Mucosa of stomach (tissue), 1 donor: Measurements from ENCODE around the gene DPM2.
A peak's percentile ranks its signal among the peaks of the same experiment; 100 is the strongest.

Source experiments
- H3K27me3 ChIP-seq: one replicate; pipeline ENCODE4 v1.7.0; 2013; ENCODE audit warnings: mild to moderate bottlenecking, low read length; ENCODE audit not compliant: control insufficient read depth, insufficient read depth
- H3K36me3 ChIP-seq: one replicate; pipeline ENCODE4 v1.7.0; 2013; ENCODE audit warnings: low read length; ENCODE audit not compliant: control insufficient read depth, insufficient read depth
- H3K4me1 ChIP-seq: one replicate; pipeline ENCODE4 v1.7.0; 2013; ENCODE audit warnings: mild to moderate bottlenecking, low read length; ENCODE audit not compliant: control insufficient read depth, insufficient read depth
- H3K4me3 ChIP-seq: one replicate; pipeline ENCODE4 v1.7.0; 2013; ENCODE audit warnings: low read length
- H3K9ac ChIP-seq: one replicate; pipeline ENCODE4 v1.7.0; 2013; ENCODE audit warnings: mild to moderate bottlenecking, low read length, moderate library complexity
- H3K9me3 ChIP-seq: one replicate; pipeline ENCODE4 v1.7.0; 2013; ENCODE audit warnings: mild to moderate bottlenecking, low read length, moderate library complexity; ENCODE audit not compliant: control insufficient read depth
- donor health status: Pancreatic carcinoma.

The DPM2 gene

GRCh38 chr9:127970401-127971313 is 33.0 kb upstream of the DPM2 start:
- Histone ChIP-seq H3K9me3 (no peaks in the 10 kb centered on the region), H3K9ac (no peak overlapping the region), H3K4me1 (peaks cover 99% of the 10 kb centered on the region), H3K27me3 (no peaks in the 10 kb centered on the region), H3K4me3 (no peak overlapping the region), H3K36me3 (peaks cover 4% of the 10 kb centered on the region)

GRCh38 chr9:127968700-127969383 is 31.2 kb upstream of the DPM2 start:
- Histone ChIP-seq H3K36me3 (peaks cover 4% of the 10 kb centered on the region), H3K4me3 (no peak overlapping the region), H3K9ac (peak overlapping the region; percentile 34), H3K4me1 (peaks cover 99% of the 10 kb centered on the region), H3K9me3 (no peaks in the 10 kb centered on the region), H3K27me3 (no peaks in the 10 kb centered on the region)

GRCh38 chr9:127968042-127968441 is 30.4 kb upstream of the DPM2 start:
- peak overlapping the region; percentile 44 for H3K9ac ChIP-seq
- peaks cover 4% of the 10 kb centered on the region for H3K36me3 ChIP-seq
- H3K27me3 ChIP-seq, result no peaks in the 10 kb centered on the region
- no peaks in the 10 kb centered on the region for H3K9me3 ChIP-seq
- H3K4me3 ChIP-seq, result no peak overlapping the region
- H3K4me1 ChIP-seq, result peaks cover 99% of the 10 kb centered on the region

- H3K27me3 ChIP-seq, result no peaks in the 10 kb centered on the region
- peaks cover 4% of the 10 kb centered on the region for H3K36me3 ChIP-seq
- H3K9ac ChIP-seq, result peak overlapping the region; percentile 44
- no peak overlapping the region for H3K4me3 ChIP-seq
- H3K4me1 ChIP-seq, result peaks cover 98% of the 10 kb centered on the region
- H3K9me3 ChIP-seq, result no peaks in the 10 kb centered on the region
Observed at GRCh38 chr9:127967151-127967809, 29.6 kb upstream of the DPM2 start.

GRCh38 chr9:127966416-127967150 is 28.9 kb upstream of the DPM2 start:
- peak overlapping the region; percentile 50 for H3K9ac ChIP-seq
- H3K27me3 ChIP-seq, result no peaks in the 10 kb centered on the region
- no peaks in the 10 kb centered on the region for H3K9me3 ChIP-seq
- peaks cover 97% of the 10 kb centered on the region for H3K4me1 ChIP-seq
- H3K36me3 ChIP-seq, result peaks cover 4% of the 10 kb centered on the region
- no peak overlapping the region for H3K4me3 ChIP-seq

- no peak overlapping the region for H3K4me3 ChIP-seq
Observed at GRCh38 chr9:127965953-127966352, 28.3 kb upstream of the DPM2 start.

GRCh38 chr9:127963359-127964064 is 25.9 kb upstream of the DPM2 start:
- no peak overlapping the region for H3K4me3 ChIP-seq
- H3K36me3 ChIP-seq, result peaks cover 4% of the 10 kb centered on the region
- peaks cover 86% of the 10 kb centered on the region for H3K4me1 ChIP-seq
- H3K9me3 ChIP-seq, result no peaks in the 10 kb centered on the region
- no peaks in the 10 kb centered on the region for H3K27me3 ChIP-seq
- H3K9ac ChIP-seq, result no peak overlapping the region

More at GRCh38 chr9:127965953-127966352, 28.3 kb upstream of the DPM2 start:
- H3K36me3 ChIP-seq, result peaks cover 4% of the 10 kb centered on the region
- no peaks in the 10 kb centered on the region for H3K9me3 ChIP-seq
- peaks cover 98% of the 10 kb centered on the region for H3K4me1 ChIP-seq
- peak overlapping the region; percentile 50 for H3K9ac ChIP-seq
- no peaks in the 10 kb centered on the region for H3K27me3 ChIP-seq

- H3K4me3 ChIP-seq, result no peak overlapping the region
- no peaks in the 10 kb centered on the region for H3K27me3 ChIP-seq
- H3K9me3 ChIP-seq, result no peaks in the 10 kb centered on the region
- no peak overlapping the region for H3K9ac ChIP-seq
- H3K4me1 ChIP-seq, result peaks cover 80% of the 10 kb centered on the region
- peaks cover under 1% of the 10 kb centered on the region for H3K36me3 ChIP-seq
Observed at GRCh38 chr9:127963041-127963358, 25.3 kb upstream of the DPM2 start.

GRCh38 chr9:127962278-127962677 is 24.6 kb upstream of the DPM2 start:
- peaks cover 79% of the 10 kb centered on the region for H3K4me1 ChIP-seq
- H3K9ac ChIP-seq, result no peak overlapping the region

GRCh38 chr9:127961613-127962155 is 24.0 kb upstream of the DPM2 start:
- Histone ChIP-seq H3K36me3 (no peaks in the 10 kb centered on the region), H3K4me3 (no peak overlapping the region), H3K9me3 (no peaks in the 10 kb centered on the region), H3K9ac (no peak overlapping the region), H3K27me3 (no peaks in the 10 kb centered on the region), H3K4me1 (peaks cover 79% of the 10 kb centered on the region)

More at GRCh38 chr9:127962278-127962677, 24.6 kb upstream of the DPM2 start:
- Histone ChIP-seq H3K36me3 (no peaks in the 10 kb centered on the region), H3K27me3 (no peaks in the 10 kb centered on the region), H3K4me3 (no peak overlapping the region), H3K9me3 (no peaks in the 10 kb centered on the region)

GRCh38 chr9:127961155-127961490 is 23.5 kb upstream of the DPM2 start:
- peak overlapping the region; percentile 54 for H3K9ac ChIP-seq
- peaks cover 76% of the 10 kb centered on the region for H3K4me1 ChIP-seq
- H3K36me3 ChIP-seq, result no peaks in the 10 kb centered on the region
- H3K4me3 ChIP-seq, result no peak overlapping the region
- H3K27me3 ChIP-seq, result no peaks in the 10 kb centered on the region
- H3K9me3 ChIP-seq, result no peaks in the 10 kb centered on the region
